Activated CD4-positive, alpha-beta T cell treated with anti-CD3 and anti-CD28 coated beads, Interleukin-2, amount 50 U/mL, for 24 hours (primary cell): ENCODE results near the gene RASSF5.

Source experiments
- DNase-seq, 2 donors: peaks; one replicate each; pipeline ENCODE4 v3.0.0-alpha.2; 2020; ENCODE audit warnings: low read depth in 1 of 2, low spot score in 1 of 2

The RASSF5 gene

DNA sequence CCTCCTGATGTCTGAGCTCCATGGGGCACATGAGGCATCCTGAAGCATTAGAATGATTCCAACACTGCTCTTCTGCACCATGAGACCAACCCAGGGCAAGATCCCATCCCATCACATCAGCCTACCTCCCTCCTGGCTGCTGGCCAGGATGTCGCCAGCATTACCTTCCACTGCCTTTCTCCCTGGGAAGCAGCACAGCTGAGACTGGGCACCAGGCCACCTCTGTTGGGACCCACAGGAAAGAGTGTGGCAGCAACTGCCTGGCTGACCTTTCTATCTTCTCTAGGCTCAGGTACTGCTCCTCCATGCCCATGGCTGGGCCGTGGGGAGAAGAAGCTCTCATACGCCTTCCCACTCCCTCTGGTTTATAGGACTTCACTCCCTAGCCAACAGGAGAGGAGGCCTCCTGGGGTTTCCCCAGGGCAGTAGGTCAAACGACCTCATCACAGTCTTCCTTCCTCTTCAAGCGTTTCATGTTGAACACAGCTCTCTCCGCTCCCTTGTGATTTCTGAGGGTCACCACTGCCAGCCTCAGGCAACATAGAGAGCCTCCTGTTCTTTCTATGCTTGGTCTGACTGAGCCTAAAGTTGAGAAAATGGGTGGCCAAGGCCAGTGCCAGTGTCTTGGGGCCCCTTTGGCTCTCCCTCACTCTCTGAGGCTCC, 11.1 kb upstream of the RASSF5 start:
- DNase-seq, result no peak

- no peak for DNase-seq
These were observed 10.0 kb upstream of the RASSF5 start for GRCh38 chr1:206497363-206497762.

GRCh38 chr1:206497774-206498173, 9.6 kb upstream of the RASSF5 start:
- DNase-seq, result no peak

GRCh38 chr1:206498685-206499084, 8.6 kb upstream of the RASSF5 start:
- no peak for DNase-seq

- no peak for DNase-seq
These were observed 7.3 kb upstream of the RASSF5 start for GRCh38 chr1:206500046-206500445.

DNA sequence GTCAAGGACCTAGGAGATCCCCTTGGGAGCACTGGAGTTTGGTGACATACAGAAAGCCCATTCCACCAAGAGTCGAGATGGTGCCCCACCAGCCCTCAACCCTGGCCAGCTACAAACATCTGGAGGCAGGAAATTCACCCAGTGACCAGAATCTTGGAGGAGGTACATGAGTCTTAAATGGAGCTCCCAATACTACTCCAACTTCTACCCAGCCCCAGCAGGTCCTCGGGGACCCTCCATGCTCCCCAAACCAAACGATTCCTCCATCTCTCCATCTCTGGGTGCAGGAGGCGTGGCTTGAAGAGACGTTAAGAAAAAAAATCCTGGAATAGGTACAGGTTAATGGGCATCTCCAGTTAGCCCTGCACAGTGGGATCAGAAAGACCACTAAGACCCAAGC, 5.5 kb upstream of the RASSF5 start:
- no peak for DNase-seq

DNA sequence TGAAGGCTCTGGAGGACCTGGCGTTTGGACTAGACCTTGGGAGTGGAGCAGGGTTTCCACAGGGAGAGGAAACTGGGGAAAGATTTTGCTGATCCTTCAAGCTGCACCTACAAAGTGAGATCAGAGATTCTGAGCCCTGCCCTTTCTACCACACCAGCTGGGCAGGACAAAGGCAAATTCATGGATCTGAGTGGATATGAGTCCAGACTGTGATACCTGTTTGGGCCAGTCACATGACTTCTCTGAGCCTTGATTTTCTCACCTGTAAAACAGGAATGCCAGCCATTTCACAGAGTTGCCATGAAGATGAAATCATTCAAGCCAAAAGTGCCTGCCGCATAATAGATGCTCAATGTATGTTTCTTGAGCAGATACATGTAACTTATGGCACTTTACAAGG, 4.9 kb upstream of the RASSF5 start:
- DNase-seq, result no peak

DNA sequence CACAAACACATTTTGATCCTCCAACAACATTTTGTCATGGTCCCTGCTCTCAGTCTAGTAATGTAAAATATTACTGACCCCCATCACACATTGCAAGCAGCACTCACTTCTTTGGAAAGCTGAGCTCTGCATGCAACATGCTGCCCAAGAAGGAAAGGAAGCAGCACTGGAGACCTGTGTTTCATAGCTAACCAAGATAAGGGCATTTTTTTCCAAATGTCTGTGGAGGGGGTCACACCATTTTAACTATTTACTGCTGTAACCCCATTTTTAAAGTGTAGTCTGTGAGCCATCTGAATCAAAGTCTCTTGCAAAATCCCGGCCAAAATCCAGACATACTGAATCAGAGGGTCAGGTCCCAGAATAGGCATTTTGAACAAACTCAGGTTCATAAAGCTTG, 4.5 kb upstream of the RASSF5 start:
- no peak for DNase-seq

DNA sequence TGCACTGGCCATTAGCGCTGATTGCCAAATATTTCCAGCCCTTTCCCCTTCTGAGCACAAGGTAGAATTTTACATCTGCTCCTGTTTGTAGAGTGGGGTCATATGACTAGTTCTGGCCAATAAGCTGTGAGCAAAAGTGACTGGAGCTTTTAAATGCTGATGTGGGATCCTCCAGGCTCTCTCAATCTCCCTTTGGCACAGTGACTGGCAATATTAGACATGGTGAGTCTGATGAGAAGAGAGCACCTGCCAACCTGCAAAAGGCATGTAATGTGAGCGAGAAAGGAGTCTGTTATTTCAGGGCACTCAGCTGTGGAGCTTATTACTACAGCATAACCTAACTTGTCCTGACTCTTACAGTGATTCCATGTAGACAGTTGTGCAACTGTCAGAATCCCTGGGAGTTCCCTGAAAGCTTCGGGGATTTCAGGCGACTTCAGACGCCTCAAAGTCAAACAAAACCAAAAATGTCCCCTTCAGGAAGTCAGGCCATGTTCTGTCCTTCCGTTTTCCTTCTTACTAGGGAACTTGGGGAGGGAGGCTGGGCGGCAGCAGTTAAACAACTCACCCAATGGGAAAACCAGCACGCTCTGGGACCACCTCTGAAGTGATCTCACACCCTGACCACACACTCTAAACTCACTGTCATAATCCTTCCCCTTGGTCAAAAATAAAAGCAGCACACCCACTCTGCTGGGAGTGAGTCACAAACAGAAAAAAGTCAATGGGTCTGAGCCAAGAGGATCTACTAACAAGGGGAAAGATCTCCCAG, 3.6 kb upstream of the RASSF5 start:
- peak in 1 of 2 donors; percentile 30 for DNase-seq

DNA sequence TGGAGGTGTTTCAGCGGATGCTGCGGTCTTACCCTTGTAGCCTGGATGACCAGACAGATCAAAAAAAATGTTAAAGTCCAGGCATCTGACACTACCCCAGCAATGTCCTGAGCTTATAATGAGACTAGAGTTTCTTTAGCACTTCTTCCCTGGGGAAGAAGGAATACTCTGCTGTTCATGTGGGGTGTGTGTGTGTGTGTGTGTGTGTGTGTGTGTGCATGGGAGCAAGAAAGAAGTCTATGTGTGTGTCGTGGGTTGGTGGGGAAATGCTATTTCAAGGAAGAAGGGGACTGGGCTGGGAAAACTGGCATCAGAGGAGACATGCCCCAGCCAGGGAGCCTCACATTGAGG, 3.0 kb upstream of the RASSF5 start:
- no peak for DNase-seq

DNA sequence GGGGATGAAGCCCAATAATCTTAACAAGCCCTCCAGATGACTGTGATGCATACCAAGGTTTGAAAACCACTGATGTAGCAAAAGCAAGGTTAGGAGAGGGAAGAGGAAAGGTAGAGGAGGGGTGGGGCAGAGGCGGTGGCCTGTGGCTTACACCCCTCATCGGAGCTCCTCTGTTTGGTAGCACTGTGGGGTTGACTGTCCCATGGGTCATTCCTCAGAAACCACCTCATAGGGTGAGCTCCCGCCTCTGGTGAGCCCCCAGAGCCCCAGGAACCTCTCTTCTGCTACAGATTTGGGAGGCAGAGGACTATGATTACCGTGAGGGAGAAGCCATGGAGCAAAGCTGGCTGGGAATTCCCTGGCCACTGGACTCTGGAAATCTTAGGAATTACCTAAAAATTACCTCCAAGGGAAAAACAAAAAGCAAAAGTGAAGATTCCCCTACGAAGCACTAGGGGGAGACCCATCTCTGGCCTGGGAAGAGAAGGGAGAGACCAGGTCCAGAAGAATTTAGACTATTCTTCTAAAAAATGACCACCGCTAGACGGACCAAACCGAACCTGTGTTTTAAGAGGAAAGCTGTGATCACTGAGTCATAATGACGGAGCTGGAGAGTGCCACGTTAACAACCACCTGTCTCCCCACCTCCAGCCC, 1.5 kb upstream of the RASSF5 start:
- DNase-seq, result no peak

GRCh38 chr1:206506405-206507283, 687 bp upstream of the RASSF5 start:
- no peak for DNase-seq

DNA sequence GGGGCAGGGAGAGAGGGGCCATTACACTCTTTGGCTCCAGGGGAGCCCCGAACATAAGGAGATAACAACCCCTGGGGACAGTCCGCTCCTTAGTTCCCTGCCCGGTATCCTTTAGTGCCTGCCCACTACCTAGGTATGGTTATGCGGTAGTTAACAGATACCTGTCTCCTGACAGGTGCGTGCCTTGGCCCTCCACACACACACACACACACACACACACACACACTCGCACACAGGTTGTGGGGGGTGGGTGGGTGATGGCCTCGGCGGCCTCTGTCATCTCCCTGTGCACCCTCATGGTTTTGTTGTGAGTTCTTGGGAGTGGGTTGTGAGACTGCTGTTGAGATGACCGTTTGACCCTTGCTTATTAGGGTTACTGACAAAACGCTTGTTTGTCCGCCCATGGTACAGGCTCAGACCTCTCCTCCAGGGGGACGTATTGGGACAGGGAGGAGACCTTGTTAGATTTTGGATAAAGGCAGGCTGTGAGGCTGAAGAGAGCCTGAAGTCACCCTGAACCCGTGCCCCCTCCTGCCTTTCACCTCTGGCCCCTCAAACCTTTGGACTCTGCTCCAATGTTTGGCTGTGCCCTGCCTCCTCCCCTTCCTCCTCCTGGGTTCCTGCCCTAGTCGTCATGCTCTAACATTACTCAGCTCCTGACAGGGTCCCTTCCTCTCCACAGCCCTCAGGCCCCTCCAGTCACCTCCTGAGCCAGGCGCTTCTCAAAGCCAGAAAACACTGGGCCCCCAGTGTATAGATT, 979 bp downstream of the RASSF5 start:
- no peak for DNase-seq

- no peak for DNase-seq
These were observed 1.6 kb downstream of the RASSF5 start for GRCh38 chr1:206508956-206509355.

GRCh38 chr1:206509612-206510257, 2.4 kb downstream of the RASSF5 start:
- DNase-seq, result no peak

- DNase-seq, result no peak
These were observed 3.0 kb downstream of the RASSF5 start for GRCh38 chr1:206510371-206510770.

- DNase-seq, result no peak
These were observed 4.2 kb downstream of the RASSF5 start for GRCh38 chr1:206511362-206512057.

- no peak for DNase-seq
These were observed 4.9 kb downstream of the RASSF5 start for GRCh38 chr1:206512058-206512850.

DNA sequence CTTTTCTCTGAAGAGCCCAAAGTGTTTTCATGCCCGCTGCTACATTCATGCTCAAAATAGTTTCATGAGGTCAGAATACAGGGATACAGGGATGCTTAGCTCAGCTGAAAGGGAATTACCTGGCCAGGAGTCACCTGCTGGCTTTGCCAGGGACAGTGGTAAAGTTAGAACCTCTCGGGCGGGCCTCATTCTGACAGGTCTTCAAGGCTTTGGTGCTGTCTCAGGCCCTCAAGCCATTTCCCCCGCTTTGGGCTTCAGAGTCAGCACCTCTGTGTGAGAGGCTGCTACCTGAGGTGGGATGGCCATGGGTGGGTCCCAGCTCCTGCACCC, 5.5 kb downstream of the RASSF5 start:
- DNase-seq, result no peak
